ENCODE data around the gene KIF19. TPM values are rescaled to one million over a fixed set of nuclear protein-coding genes. Genes with fewer than 3 reads are reported as not detected.

KIF19 gene
- total and polyA plus RNA-seq, 4 donors = 4.4 to 5.1 TPM; not detected in 2

DNA sequence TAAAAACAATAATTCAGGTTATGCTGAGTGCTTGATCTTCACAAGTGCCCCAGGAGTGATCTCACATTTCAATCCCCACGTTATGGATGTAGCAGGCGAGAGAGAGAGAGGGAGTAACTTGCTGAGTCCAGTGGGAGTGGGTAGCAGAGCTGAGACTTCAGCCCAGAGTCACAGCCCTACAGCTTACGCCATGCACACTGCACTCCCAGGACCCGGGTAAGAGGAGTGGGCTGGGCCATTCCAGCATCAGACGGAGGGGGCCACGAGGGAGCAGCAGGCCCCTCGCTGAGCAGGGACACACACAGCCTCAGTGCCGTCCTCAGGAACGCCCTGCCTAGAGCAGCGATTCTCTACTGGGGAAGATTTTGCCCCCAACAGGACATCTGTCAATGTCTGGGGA is 9.8 kb upstream of the KIF19 start:
- no peaks in the 10 kb centered on the region for H3K4me1 ChIP-seq (ENCODE audit: control insufficient read depth in 1 of 2, insufficient read depth in 2 of 2, low read length in 2 of 2)
- ATAC-seq (ENCODE audit: low FRiP score) (no peak), DNase-seq (no peak)
- no peaks in the 10 kb centered on the region for H3K27me3 ChIP-seq (ENCODE audit: control insufficient read depth in 1 of 2, insufficient read depth in 2 of 2, low read length in 1 of 2)
- intact Hi-C loops (cut with DNase I) = no loop called here
- no peak overlapping the region for H3K4me3 ChIP-seq (ENCODE audit: low read length in 2 of 2)
- no peaks in the 10 kb centered on the region for H3K9me3 ChIP-seq (ENCODE audit: control insufficient read depth, low read length)
- no peaks in the 10 kb centered on the region for H3K36me3 ChIP-seq (ENCODE audit: control insufficient read depth in 1 of 2, insufficient read depth in 2 of 2, low read length in 1 of 2)
- no peak overlapping the region for H3K27ac ChIP-seq (ENCODE audit: low read depth in 1 of 2, low read length in 2 of 2)
- 31 to 41% methylated on average over 10 of the region's 10 CpGs for WGBS, 2 donors

DNA sequence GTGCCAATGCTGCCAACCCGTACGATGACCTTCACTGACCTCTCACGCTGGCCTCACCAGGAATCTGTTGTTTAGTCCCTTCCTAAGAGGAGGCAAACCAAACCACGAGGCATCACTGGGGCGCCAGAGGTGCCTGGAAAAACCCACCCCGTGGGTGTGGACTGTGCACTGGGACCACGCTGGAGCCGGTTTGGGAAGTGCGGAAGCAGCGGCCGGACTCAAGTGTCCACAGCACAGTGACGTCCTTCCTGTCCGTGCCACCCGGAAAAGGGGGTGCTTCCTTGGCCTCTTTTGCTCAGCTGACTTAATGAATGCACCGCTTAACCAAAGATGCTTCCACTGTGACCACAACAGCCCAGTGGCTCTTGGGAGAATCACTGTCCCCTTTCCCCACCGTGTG is 9.0 kb upstream of the KIF19 start:
- WGBS, 2 donors = 70 to 76% methylated on average over 16 of the region's 16 CpGs

DNA sequence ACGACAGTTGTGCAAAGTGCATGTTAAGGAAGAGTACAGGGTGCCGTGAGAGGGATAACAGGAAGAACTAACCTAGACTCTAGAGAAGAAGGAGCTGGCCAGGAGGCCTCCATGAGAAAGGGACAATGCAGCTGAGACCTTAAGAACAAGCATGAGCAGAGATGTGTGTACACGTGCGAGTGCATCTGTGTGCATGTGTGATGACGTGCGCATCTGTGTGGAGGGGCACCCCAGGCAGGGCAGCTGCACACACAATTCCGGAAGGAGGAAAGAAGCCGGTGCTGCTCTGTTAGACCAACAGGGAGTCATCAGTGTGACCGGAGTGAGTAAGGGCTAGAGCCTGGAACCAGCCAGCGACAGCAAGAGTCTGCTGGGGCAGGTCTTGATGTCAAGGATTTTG is 7.6 kb upstream of the KIF19 start:
- H3K4me3 ChIP-seq (ENCODE audit: low read length in 2 of 2) = no peak overlapping the region
- H3K27ac ChIP-seq (ENCODE audit: low read depth in 1 of 2, low read length in 2 of 2) = no peak overlapping the region
- no peaks in the 10 kb centered on the region for H3K36me3 ChIP-seq (ENCODE audit: control insufficient read depth in 1 of 2, insufficient read depth in 2 of 2, low read length in 1 of 2)
- intact Hi-C loops (cut with DNase I) = no loop called here
- 89 to 90% methylated on average over 10 of the region's 10 CpGs for WGBS, 2 donors
- DNase-seq (no peak), ATAC-seq (ENCODE audit: low FRiP score) (no peak)
- H3K27me3 ChIP-seq (ENCODE audit: control insufficient read depth in 1 of 2, insufficient read depth in 2 of 2, low read length in 1 of 2) = peaks cover 0 to 1% of the 10 kb centered on the region in 2 donors
- no peaks in the 10 kb centered on the region for H3K4me1 ChIP-seq (ENCODE audit: control insufficient read depth in 1 of 2, insufficient read depth in 2 of 2, low read length in 2 of 2)
- H3K9me3 ChIP-seq (ENCODE audit: control insufficient read depth, low read length) = no peaks in the 10 kb centered on the region

More for the DNA sequence above, 9.0 kb upstream of the KIF19 start:
- intact Hi-C loops (cut with DNase I) = no loop called here
- H3K27ac ChIP-seq (ENCODE audit: low read depth in 1 of 2, low read length in 2 of 2) = no peak overlapping the region
- H3K4me3 ChIP-seq (ENCODE audit: low read length in 2 of 2) = no peak overlapping the region
- no peak for DNase-seq
- H3K4me1 ChIP-seq (ENCODE audit: control insufficient read depth in 1 of 2, insufficient read depth in 2 of 2, low read length in 2 of 2) = no peaks in the 10 kb centered on the region
- ATAC-seq (ENCODE audit: low FRiP score) = no peak
- H3K27me3 ChIP-seq (ENCODE audit: control insufficient read depth in 1 of 2, insufficient read depth in 2 of 2, low read length in 1 of 2) = peaks cover 0 to 1% of the 10 kb centered on the region in 2 donors
- no peaks in the 10 kb centered on the region for H3K36me3 ChIP-seq (ENCODE audit: control insufficient read depth in 1 of 2, insufficient read depth in 2 of 2, low read length in 1 of 2)
- H3K9me3 ChIP-seq (ENCODE audit: control insufficient read depth, low read length) = no peaks in the 10 kb centered on the region

DNA sequence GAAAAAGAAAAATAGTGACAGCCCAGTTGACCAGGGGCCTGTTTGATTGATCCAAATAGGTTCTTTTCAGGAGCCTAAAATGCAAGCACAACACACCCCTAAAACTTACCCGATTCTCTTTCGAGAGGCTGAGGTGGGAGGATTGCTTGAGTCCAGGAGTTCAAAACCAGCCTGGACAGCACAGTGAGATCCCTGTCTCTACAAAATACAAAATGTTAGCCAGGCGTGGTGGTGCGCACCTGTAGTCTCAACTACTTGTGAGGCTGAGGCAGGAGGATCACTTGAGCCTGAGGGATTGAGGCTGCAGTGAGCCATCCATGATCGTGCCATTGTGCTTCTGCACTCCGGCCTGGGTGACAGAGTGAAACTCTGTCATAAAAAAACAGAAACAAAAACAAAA is 1.5 kb upstream of the KIF19 start:
- intact Hi-C loops (cut with DNase I) = no loop called here
- H3K27me3 ChIP-seq (ENCODE audit: control insufficient read depth in 1 of 2, insufficient read depth in 2 of 2, low read length in 1 of 2) = peaks cover 0 to 1% of the 10 kb centered on the region in 2 donors
- no peak for DNase-seq

DNA sequence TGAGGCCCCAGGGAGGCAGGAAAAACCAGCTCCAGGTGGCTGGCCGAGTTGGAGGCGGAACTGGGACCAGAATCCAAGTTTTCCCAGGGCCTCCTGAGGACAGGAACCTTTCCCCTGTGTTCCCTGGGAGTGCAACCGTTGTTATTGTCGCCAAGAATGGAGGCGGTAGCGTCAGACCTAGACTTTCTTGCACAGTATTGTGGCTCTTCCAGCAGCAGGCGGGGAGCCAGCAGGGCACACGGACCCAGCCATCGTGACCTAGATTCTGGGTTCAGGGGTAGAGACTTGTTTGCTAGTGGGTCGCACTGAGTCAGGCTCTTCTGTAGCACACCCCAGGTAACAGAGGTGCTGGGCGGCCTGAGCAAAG is 667 bp upstream of the KIF19 start:
- no peak for ATAC-seq (ENCODE audit: low FRiP score)
- H3K4me1 ChIP-seq (ENCODE audit: control insufficient read depth in 1 of 2, insufficient read depth in 2 of 2, low read length in 2 of 2) = no peaks in the 10 kb centered on the region
- intact Hi-C loops (cut with DNase I) = no loop called here
- no peak for DNase-seq
- WGBS, 2 donors = 18 to 19% methylated on average over 11 of the region's 11 CpGs
- no peak overlapping the region for H3K4me3 ChIP-seq (ENCODE audit: low read length in 2 of 2)
- no peaks in the 10 kb centered on the region for H3K9me3 ChIP-seq (ENCODE audit: control insufficient read depth, low read length)
- H3K27me3 ChIP-seq (ENCODE audit: control insufficient read depth in 1 of 2, insufficient read depth in 2 of 2, low read length in 1 of 2) = peaks cover 0 to 1% of the 10 kb centered on the region in 2 donors
- H3K36me3 ChIP-seq (ENCODE audit: control insufficient read depth in 1 of 2, insufficient read depth in 2 of 2, low read length in 1 of 2) = no peaks in the 10 kb centered on the region
- H3K27ac ChIP-seq (ENCODE audit: low read depth in 1 of 2, low read length in 2 of 2) = no peak overlapping the region

More for the DNA sequence above, 1.5 kb upstream of the KIF19 start:
- no peaks in the 10 kb centered on the region for H3K9me3 ChIP-seq (ENCODE audit: control insufficient read depth, low read length)
- no peaks in the 10 kb centered on the region for H3K36me3 ChIP-seq (ENCODE audit: control insufficient read depth in 1 of 2, insufficient read depth in 2 of 2, low read length in 1 of 2)
- H3K4me3 ChIP-seq (ENCODE audit: low read length in 2 of 2) = no peak overlapping the region
- no peaks in the 10 kb centered on the region for H3K4me1 ChIP-seq (ENCODE audit: control insufficient read depth in 1 of 2, insufficient read depth in 2 of 2, low read length in 2 of 2)
- WGBS, 2 donors = 89 to 97% methylated on average over 6 of the region's 6 CpGs
- H3K27ac ChIP-seq (ENCODE audit: low read depth in 1 of 2, low read length in 2 of 2) = no peak overlapping the region
- no peak for ATAC-seq (ENCODE audit: low FRiP score)

DNA sequence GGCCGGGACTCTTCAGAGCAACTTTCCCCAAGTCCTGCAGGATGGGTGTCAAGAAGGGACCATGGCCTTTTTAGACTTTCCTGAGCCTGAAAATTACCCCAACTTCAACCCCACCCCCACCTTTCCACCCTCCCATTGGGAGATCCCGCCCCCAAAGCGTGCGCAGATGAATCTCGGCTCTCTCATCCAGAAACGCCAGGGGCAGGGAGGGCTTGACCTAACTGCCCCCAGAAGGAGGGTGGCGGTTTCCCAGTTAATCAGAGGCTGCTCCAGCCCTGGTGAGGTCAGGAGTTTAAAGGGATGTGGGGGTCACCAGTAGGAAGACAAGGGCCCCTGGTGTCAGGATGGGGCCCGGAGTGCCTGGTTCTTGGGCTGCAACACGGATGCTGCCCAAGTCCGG is 480 bp downstream of the KIF19 start:
- H3K36me3 ChIP-seq (ENCODE audit: control insufficient read depth in 1 of 2, insufficient read depth in 2 of 2, low read length in 1 of 2) = no peaks in the 10 kb centered on the region
- intact Hi-C loops (cut with DNase I) = no loop called here
- no peak overlapping the region for H3K27ac ChIP-seq (ENCODE audit: low read depth in 1 of 2, low read length in 2 of 2)
- DNase-seq (no peak), ATAC-seq (ENCODE audit: low FRiP score) (no peak)
- H3K9me3 ChIP-seq (ENCODE audit: control insufficient read depth, low read length) = no peaks in the 10 kb centered on the region
- peaks cover 0 to 1% of the 10 kb centered on the region in 2 donors for H3K27me3 ChIP-seq (ENCODE audit: control insufficient read depth in 1 of 2, insufficient read depth in 2 of 2, low read length in 1 of 2)
- 20 to 31% methylated on average over 10 of the region's 10 CpGs for WGBS, 2 donors
- no peaks in the 10 kb centered on the region for H3K4me1 ChIP-seq (ENCODE audit: control insufficient read depth in 1 of 2, insufficient read depth in 2 of 2, low read length in 2 of 2)
- no peak overlapping the region for H3K4me3 ChIP-seq (ENCODE audit: low read length in 2 of 2)

DNA sequence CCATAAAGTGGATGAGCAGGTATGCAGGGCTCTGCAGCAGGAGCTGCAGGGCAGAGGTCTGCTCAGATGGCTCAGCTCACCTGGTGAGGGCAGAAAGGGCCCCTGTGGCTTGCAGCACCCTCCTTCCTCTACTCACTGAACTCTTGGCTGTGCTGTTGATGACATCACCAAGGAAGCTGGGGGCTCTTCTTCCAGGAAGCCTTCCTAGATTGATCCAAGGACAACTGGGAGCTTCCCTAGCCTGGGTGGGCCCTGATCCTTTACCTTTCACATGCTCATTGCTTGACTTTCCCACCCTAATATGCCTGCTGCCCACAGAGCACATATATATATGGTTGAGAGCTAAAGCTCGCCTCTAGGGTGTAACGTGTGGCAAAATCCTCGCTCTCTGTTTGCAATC is 2.5 kb downstream of the KIF19 start:
- H3K4me1 ChIP-seq (ENCODE audit: control insufficient read depth in 1 of 2, insufficient read depth in 2 of 2, low read length in 2 of 2) = no peaks in the 10 kb centered on the region

DNA sequence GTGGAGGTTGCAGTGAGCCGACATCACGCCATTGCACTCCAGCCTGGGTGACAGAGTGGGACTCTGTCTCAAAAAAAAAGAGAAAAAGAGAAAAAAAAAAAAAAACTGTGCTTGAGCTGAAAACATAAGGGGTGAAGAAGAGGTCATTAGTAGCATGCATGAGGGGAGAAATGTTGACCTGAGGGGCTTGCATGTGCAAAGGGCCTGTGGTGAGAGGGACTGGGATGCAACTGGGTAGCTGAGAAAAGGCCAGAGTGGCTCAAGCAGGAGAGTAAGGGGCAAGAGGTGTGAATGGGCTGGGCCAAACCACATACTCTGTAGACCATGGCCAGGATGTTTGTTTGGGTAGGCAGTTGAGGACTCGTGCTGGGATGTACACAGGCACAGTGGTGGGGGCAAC is 3.4 kb downstream of the KIF19 start:
- intact Hi-C loops (cut with DNase I) = no loop called here
- ATAC-seq (ENCODE audit: low FRiP score) (no peak), DNase-seq (no peak)
- no peak overlapping the region for H3K27ac ChIP-seq (ENCODE audit: low read depth in 1 of 2, low read length in 2 of 2)
- H3K4me1 ChIP-seq (ENCODE audit: control insufficient read depth in 1 of 2, insufficient read depth in 2 of 2, low read length in 2 of 2) = no peaks in the 10 kb centered on the region
- peaks cover 2% of the 10 kb centered on the region for H3K9me3 ChIP-seq (ENCODE audit: control insufficient read depth, low read length)
- no peaks in the 10 kb centered on the region for H3K27me3 ChIP-seq (ENCODE audit: control insufficient read depth in 1 of 2, insufficient read depth in 2 of 2, low read length in 1 of 2)
- 86 to 88% methylated on average over 3 of the region's 3 CpGs for WGBS, 2 donors
- H3K4me3 ChIP-seq (ENCODE audit: low read length in 2 of 2) = no peak overlapping the region
- H3K36me3 ChIP-seq (ENCODE audit: control insufficient read depth in 1 of 2, insufficient read depth in 2 of 2, low read length in 1 of 2) = no peaks in the 10 kb centered on the region

More for the DNA sequence above, 2.5 kb downstream of the KIF19 start:
- no peaks in the 10 kb centered on the region for H3K27me3 ChIP-seq (ENCODE audit: control insufficient read depth in 1 of 2, insufficient read depth in 2 of 2, low read length in 1 of 2)
- no peaks in the 10 kb centered on the region for H3K36me3 ChIP-seq (ENCODE audit: control insufficient read depth in 1 of 2, insufficient read depth in 2 of 2, low read length in 1 of 2)
- intact Hi-C loops (cut with DNase I) = no loop called here
- 92% methylated on average over 3 of the region's 3 CpGs for WGBS, 2 donors
- no peak overlapping the region for H3K27ac ChIP-seq (ENCODE audit: low read depth in 1 of 2, low read length in 2 of 2)
- H3K4me3 ChIP-seq (ENCODE audit: low read length in 2 of 2) = no peak overlapping the region
- ATAC-seq (ENCODE audit: low FRiP score) (no peak), DNase-seq (no peak)
- H3K9me3 ChIP-seq (ENCODE audit: control insufficient read depth, low read length) = no peaks in the 10 kb centered on the region

DNA sequence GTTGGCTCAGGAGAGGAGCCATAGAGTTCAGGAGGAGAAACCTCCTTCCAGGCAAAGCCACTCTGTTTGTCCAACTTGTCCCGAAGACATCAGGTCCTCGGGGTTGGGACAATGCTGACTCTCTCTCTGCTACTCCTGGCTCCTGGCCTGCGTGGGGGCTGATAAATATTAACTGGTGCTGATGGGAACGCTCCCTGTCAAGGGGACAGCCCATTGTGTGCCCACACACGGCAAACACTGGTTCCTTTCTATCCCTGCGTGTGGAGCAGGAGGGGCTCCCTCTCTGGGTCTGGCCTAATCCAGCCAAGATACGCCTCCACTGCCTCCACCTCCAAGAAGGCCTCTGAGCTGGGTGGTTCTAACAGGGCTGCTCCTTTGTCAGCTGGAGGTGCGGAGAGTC is 4.4 kb downstream of the KIF19 start:
- intact Hi-C loops (cut with DNase I) = no loop called here
- no peaks in the 10 kb centered on the region for H3K4me1 ChIP-seq (ENCODE audit: control insufficient read depth in 1 of 2, insufficient read depth in 2 of 2, low read length in 2 of 2)
- no peak overlapping the region for H3K27ac ChIP-seq (ENCODE audit: low read depth in 1 of 2, low read length in 2 of 2)
- H3K27me3 ChIP-seq (ENCODE audit: control insufficient read depth in 1 of 2, insufficient read depth in 2 of 2, low read length in 1 of 2) = no peaks in the 10 kb centered on the region
- no peak overlapping the region for H3K4me3 ChIP-seq (ENCODE audit: low read length in 2 of 2)
- no peaks in the 10 kb centered on the region for H3K36me3 ChIP-seq (ENCODE audit: control insufficient read depth in 1 of 2, insufficient read depth in 2 of 2, low read length in 1 of 2)
- DNase-seq (no peak), ATAC-seq (ENCODE audit: low FRiP score) (no peak)
- peaks cover 6% of the 10 kb centered on the region for H3K9me3 ChIP-seq (ENCODE audit: control insufficient read depth, low read length)
- WGBS, 2 donors = 64 to 80% methylated on average over 8 of the region's 8 CpGs

All from aorta (tissue), 5 donors.